HL-60 (cell line): ENCODE results near the gene GPR89A.

Experiments used
- DNase-seq, 2 experiments: peaks; one replicate each; pipeline ENCODE4 v3.0.0-alpha.2; 2010 to 2020; ENCODE audit warnings: low read depth in 1 of 2, low spot score in 1 of 2
- H3K27ac ChIP-seq: fragments of 250-450 bp; sonication (Bioruptor Pico); replicated peaks from 2 replicates; pipeline ENCODE4 v1.5.1; 2020; ENCODE audit warnings: mild to moderate bottlenecking, moderate library complexity
- H3K27me3 ChIP-seq: fragments of 250-450 bp; sonication (Bioruptor Pico); 2 replicates; pipeline ENCODE4 v1.5.1; 2021; ENCODE audit warnings: mild to moderate bottlenecking, moderate library complexity; ENCODE audit not compliant: insufficient read depth, poor library complexity, severe bottlenecking
- H3K4me3 ChIP-seq: replicated peaks from 2 replicates; pipeline ENCODE4 v1.5.1; 2011; ENCODE audit warnings: mild to moderate bottlenecking, control low read depth, low read length; ENCODE audit not compliant: insufficient read depth
- GABPA ChIP-seq: IDR thresholded peaks from 2 replicates; pipeline ENCODE4 v1.6.1; 2012; ENCODE audit warnings: low read depth
- POLR2AphosphoS5 ChIP-seq: IDR thresholded peaks from 2 replicates; pipeline ENCODE4 v1.6.1; 2012; ENCODE audit warnings: low read depth
- SPI1 ChIP-seq: IDR thresholded peaks from 2 replicates; pipeline ENCODE4 v1.6.1; 2012; ENCODE audit warnings: low read depth, mild to moderate bottlenecking, borderline replicate concordance
- TF ChIP-seq, protein P1 (sequence below): IDR thresholded peaks from 2 replicates; pipeline ENCODE4 v1.6.1; 2012; ENCODE audit warnings: low read depth; ENCODE audit not compliant: insufficient replicate concordance
- TF ChIP-seq, protein P2 (sequence below): IDR thresholded peaks from one replicate; pipeline ENCODE4 v1.5.1; 2011; ENCODE audit warnings: low read length, control low read depth, inconsistent platforms; ENCODE audit not compliant: insufficient read depth

The GPR89A gene

DNA sequence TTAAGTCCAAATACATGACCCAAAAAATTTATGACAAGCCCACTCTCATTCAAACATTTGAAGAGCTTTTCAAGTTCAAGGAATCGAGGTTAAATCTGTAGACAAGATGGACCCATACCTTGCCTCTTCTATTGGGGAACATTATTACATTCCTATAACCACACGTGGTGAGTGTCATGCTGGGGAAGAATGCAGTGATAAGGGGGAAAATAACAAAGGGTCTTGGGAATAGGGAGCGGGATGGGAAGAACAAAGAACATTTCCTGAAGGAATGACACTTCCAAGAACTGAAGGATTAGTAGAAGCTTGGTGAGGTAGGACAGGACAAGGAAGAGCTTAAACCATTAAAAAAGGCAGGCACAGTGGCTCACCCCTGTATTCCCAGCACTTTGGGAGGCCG, 80.5 kb downstream of the GPR89A start:
- Histone ChIP-seq H3K4me3 (no peak overlapping the region), H3K27me3 (no peaks in the 10 kb centered on the region), H3K27ac (no peak overlapping the region)
- TF ChIP-seq, protein P1, sequence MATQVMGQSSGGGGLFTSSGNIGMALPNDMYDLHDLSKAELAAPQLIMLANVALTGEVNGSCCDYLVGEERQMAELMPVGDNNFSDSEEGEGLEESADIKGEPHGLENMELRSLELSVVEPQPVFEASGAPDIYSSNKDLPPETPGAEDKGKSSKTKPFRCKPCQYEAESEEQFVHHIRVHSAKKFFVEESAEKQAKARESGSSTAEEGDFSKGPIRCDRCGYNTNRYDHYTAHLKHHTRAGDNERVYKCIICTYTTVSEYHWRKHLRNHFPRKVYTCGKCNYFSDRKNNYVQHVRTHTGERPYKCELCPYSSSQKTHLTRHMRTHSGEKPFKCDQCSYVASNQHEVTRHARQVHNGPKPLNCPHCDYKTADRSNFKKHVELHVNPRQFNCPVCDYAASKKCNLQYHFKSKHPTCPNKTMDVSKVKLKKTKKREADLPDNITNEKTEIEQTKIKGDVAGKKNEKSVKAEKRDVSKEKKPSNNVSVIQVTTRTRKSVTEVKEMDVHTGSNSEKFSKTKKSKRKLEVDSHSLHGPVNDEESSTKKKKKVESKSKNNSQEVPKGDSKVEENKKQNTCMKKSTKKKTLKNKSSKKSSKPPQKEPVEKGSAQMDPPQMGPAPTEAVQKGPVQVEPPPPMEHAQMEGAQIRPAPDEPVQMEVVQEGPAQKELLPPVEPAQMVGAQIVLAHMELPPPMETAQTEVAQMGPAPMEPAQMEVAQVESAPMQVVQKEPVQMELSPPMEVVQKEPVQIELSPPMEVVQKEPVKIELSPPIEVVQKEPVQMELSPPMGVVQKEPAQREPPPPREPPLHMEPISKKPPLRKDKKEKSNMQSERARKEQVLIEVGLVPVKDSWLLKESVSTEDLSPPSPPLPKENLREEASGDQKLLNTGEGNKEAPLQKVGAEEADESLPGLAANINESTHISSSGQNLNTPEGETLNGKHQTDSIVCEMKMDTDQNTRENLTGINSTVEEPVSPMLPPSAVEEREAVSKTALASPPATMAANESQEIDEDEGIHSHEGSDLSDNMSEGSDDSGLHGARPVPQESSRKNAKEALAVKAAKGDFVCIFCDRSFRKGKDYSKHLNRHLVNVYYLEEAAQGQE = no peak
- TF ChIP-seq, protein P2, sequence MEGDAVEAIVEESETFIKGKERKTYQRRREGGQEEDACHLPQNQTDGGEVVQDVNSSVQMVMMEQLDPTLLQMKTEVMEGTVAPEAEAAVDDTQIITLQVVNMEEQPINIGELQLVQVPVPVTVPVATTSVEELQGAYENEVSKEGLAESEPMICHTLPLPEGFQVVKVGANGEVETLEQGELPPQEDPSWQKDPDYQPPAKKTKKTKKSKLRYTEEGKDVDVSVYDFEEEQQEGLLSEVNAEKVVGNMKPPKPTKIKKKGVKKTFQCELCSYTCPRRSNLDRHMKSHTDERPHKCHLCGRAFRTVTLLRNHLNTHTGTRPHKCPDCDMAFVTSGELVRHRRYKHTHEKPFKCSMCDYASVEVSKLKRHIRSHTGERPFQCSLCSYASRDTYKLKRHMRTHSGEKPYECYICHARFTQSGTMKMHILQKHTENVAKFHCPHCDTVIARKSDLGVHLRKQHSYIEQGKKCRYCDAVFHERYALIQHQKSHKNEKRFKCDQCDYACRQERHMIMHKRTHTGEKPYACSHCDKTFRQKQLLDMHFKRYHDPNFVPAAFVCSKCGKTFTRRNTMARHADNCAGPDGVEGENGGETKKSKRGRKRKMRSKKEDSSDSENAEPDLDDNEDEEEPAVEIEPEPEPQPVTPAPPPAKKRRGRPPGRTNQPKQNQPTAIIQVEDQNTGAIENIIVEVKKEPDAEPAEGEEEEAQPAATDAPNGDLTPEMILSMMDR = no peak
- TF ChIP-seq SPI1 (no peak), GABPA (no peak), POLR2AphosphoS5 (no peak)
- DNase-seq = no peak

DNA sequence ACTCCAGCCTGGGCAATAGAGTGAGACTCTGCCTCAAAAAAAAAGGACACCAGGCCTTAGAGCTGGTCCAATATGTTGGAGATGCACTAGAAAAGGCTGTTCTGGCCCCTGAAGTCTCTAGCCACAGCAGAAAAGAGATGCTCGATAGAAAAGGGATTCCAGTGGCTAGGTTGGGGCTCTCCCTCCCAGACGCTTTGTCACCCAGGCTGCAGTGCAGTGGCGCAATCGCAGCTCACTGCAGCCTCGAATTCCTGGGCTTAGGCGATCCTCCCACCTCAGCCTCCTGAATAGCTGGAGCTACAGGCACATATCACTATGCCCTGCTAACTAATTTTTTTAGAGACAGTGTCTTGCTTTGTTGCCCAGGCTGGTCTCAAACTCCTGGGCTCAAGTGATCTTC, 81.1 kb downstream of the GPR89A start:
- TF ChIP-seq POLR2AphosphoS5 (no peak), GABPA (no peak), SPI1 (no peak)
- TF ChIP-seq, protein P1 = no peak
- TF ChIP-seq, protein P2 = no peak
- Histone ChIP-seq H3K27ac (no peak overlapping the region), H3K4me3 (no peak overlapping the region), H3K27me3 (no peaks in the 10 kb centered on the region)
- no peak for DNase-seq

DNA sequence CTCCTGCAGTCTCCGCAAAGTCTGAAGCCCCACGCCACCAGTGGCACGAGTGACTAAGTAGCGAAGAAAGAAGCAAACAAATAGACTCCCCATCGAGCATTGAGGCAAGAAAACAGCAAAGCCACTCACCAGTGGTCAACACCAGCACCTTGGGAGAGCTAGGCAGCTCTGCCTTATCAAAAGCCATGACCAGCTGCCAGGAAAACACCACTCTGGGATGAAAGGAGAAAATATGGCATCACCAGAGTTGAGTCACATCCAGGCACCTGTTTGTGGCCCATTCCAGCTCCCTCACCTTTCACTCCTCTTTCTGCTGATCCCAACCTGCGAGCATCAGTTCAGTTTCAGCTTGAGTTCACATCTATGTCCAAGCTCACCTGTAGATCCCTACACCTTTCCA, 82.1 kb downstream of the GPR89A start:
- Histone ChIP-seq H3K27ac (no peak overlapping the region), H3K27me3 (no peaks in the 10 kb centered on the region), H3K4me3 (no peak overlapping the region)
- no peak for DNase-seq
- TF ChIP-seq, protein P1 = no peak
- TF ChIP-seq SPI1 (no peak), POLR2AphosphoS5 (no peak), GABPA (no peak)
- TF ChIP-seq, protein P2 = no peak
